Adrenal gland (tissue), 5 donors: ENCODE data around the gene MYLK3.

Source experiments
- POLR2A ChIP-seq, 2 donors: fragments of 450-650 bp; IDR thresholded peaks; one replicate each; pipeline ENCODE4 v1.6.1; 2017; ENCODE audit warnings: antibody characterized with exemption in 2 of 2, mild to moderate bottlenecking in 2 of 2, moderate library complexity in 1 of 2
- TF ChIP-seq, protein P1 (sequence below), 6 experiments: fragments of 450-650 bp in 4 of 6; fragments of 200-600 bp in 2 of 6; sonication (generic) in 1 of 6; IDR thresholded peaks; 1 replicate in 5 of 6; 2 replicates in 1 of 6; pipeline versions ENCODE4 v1.5.1 to v1.8.0; 2016 to 2021; ENCODE audit warnings: antibody characterized with exemption in 6 of 6, mild to moderate bottlenecking in 2 of 6, moderate library complexity in 1 of 6
- donor health status: DM: no; HTN: no; CAD: no.

GRCh38 chr16:46777804-46778203 lies 29.7 kb upstream of the MYLK3 start:
- no peak for TF ChIP-seq POLR2A (IDR thresholded peaks at IDR 0.05)
- TF ChIP-seq, protein P1, sequence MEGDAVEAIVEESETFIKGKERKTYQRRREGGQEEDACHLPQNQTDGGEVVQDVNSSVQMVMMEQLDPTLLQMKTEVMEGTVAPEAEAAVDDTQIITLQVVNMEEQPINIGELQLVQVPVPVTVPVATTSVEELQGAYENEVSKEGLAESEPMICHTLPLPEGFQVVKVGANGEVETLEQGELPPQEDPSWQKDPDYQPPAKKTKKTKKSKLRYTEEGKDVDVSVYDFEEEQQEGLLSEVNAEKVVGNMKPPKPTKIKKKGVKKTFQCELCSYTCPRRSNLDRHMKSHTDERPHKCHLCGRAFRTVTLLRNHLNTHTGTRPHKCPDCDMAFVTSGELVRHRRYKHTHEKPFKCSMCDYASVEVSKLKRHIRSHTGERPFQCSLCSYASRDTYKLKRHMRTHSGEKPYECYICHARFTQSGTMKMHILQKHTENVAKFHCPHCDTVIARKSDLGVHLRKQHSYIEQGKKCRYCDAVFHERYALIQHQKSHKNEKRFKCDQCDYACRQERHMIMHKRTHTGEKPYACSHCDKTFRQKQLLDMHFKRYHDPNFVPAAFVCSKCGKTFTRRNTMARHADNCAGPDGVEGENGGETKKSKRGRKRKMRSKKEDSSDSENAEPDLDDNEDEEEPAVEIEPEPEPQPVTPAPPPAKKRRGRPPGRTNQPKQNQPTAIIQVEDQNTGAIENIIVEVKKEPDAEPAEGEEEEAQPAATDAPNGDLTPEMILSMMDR (IDR thresholded peaks at IDR 0.05): no peak
